Stimulated activated naive CD8-positive, alpha-beta T cell treated with anti-CD3 and anti-CD28 coated beads, Interleukin-15, amount 100 ng/mL, for 72 hours (primary cell): ENCODE results near the gene MTREX.
A peak's percentile ranks its signal among the peaks of the same experiment; 100 is the strongest.

Source experiments
- ATAC-seq: fragments of 150-1000 bp; cut with Tn5 transposase; 2 replicates; pipeline ENCODE4 v1.10.0; 2021; ENCODE audit warnings: mild to moderate bottlenecking, moderate library complexity
- DNase-seq, 2 donors: peaks; one replicate each; pipeline ENCODE4 v3.0.0; 2021 to 2022
- H3K27ac Mint-ChIP-seq, 2 donors: one replicate each; pipeline ENCODE4 v1.8.0; 2022; ENCODE audit warnings: mild to moderate bottlenecking in 2 of 2, mixed read lengths in 2 of 2, moderate library complexity in 2 of 2
- H3K27me3 Mint-ChIP-seq: one replicate; pipeline ENCODE4 v1.8.0; 2022; ENCODE audit warnings: mixed read lengths
- H3K4me1 Mint-ChIP-seq: one replicate; pipeline ENCODE4 v1.8.0; 2022; ENCODE audit warnings: mild to moderate bottlenecking, mixed read lengths
- H3K4me3 Mint-ChIP-seq, 2 donors: one replicate each; pipeline ENCODE4 v1.8.0; 2022; ENCODE audit warnings: mild to moderate bottlenecking in 2 of 2, mixed read lengths in 2 of 2, moderate library complexity in 1 of 2
- H3K9me3 Mint-ChIP-seq, 2 donors: one replicate each; pipeline ENCODE4 v1.8.0; 2022; ENCODE audit warnings: mixed read lengths in 2 of 2

Gene MTREX

DNA sequence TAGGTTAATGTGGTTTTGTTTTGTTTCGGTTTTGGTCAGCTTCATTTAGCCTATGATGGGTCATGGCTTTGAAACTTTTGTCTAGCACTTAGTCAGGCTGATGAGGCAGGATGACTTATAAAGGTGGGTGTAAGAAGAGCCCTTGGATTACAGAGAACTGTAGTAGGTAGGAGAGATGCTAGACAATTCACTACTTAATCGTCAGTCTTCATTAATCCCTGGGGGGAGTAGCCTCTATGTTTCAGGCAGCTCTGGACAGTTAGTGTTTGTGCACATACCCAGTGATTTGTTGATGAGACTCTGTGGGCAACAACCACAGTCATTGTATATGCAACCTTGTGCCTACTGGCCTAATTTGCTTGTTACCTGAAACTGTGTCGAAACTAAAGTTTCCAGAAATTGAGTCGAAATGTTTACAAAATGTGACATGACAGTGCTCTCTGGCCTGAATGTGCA is 113.3 kb downstream of the MTREX start:
- H3K27ac Mint-ChIP-seq, result no peak overlapping the region
- no peaks in the 10 kb centered on the region for H3K27me3 Mint-ChIP-seq
- H3K4me3 Mint-ChIP-seq, result no peak overlapping the region
- peaks cover 5 to 7% of the 10 kb centered on the region in 2 donors for H3K9me3 Mint-ChIP-seq
- DNase-seq (peak; percentile 46 to 48), ATAC-seq (peak; percentile 100)
- peaks cover 29% of the 10 kb centered on the region for H3K4me1 Mint-ChIP-seq

DNA sequence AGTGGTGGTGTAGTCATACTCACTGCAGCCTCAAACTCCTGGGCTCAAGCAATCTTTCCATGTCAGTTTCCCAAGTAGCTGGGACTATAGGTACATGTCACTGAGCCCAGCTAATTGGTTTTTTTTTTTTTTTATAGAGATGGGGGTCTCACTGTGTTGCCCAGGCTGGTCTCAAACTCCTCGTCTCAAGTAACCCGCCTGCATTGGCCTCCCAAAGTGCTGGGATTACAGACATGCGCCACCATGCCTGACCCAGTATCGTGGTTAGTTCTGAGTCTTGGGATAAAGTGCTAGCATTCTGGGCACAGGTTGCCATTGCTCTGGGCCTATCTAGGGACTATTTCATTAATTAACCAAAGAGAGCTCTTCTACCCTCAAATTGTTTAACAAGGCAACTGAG is 118.7 kb downstream of the MTREX start:
- H3K4me1 Mint-ChIP-seq, result peaks cover 9% of the 10 kb centered on the region
- H3K9me3 Mint-ChIP-seq, result peaks cover 15 to 34% of the 10 kb centered on the region in 2 donors
- H3K27ac Mint-ChIP-seq, result peak overlapping the region in 1 of 2 donors; percentile 27
- ATAC-seq (no peak), DNase-seq (no peak)
- H3K4me3 Mint-ChIP-seq, result no peak overlapping the region
- no peaks in the 10 kb centered on the region for H3K27me3 Mint-ChIP-seq

DNA sequence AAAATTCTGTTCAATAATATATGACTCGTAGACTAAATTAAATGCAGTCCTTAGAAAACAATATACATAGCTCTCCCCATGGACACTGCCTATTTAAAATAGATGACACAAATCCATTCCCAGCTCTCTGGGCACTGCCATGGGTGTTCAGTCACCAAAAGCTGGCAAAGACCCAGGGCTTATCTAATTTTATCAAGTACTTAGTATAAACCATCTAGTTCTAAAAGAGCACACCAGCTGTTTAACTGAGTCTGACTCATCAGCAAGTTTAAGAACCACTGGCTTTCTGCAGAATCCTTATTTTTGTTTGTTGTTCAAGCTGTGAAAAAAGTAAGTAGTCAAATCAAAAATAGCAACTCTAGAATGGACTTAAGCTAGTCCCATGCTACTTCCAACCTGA is 119.4 kb downstream of the MTREX start:
- Mint-ChIP-seq H3K4me1 (peaks cover 5% of the 10 kb centered on the region), H3K4me3 (no peak overlapping the region), H3K9me3 (peaks cover 20 to 41% of the 10 kb centered on the region in 2 donors), H3K27ac (no peak overlapping the region), H3K27me3 (no peaks in the 10 kb centered on the region)
- ATAC-seq (no peak), DNase-seq (no peak)

DNA sequence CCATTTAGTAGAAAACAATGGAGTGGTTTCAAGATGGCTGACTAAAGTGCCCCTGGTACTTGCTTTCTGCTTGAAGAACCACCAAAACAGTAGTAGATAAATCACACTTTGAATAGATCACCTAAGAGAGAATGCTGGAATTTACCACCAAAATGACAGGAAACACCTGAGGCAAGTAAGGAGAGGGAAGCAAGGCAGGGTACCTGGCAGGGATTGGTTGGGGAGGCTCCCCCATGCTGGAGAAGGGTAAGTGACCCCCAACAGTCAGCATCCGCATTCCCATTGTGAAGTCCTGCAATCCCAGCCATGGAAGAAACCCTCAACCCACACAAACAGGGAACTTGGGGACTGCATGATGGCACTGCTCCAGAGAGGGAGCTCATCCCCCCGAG is 121.4 kb downstream of the MTREX start:
- DNase-seq (no peak), ATAC-seq (no peak)
- Mint-ChIP-seq H3K4me3 (no peak overlapping the region), H3K9me3 (peaks cover 23 to 47% of the 10 kb centered on the region in 2 donors), H3K27ac (no peak overlapping the region), H3K4me1 (no peaks in the 10 kb centered on the region), H3K27me3 (no peaks in the 10 kb centered on the region)

DNA sequence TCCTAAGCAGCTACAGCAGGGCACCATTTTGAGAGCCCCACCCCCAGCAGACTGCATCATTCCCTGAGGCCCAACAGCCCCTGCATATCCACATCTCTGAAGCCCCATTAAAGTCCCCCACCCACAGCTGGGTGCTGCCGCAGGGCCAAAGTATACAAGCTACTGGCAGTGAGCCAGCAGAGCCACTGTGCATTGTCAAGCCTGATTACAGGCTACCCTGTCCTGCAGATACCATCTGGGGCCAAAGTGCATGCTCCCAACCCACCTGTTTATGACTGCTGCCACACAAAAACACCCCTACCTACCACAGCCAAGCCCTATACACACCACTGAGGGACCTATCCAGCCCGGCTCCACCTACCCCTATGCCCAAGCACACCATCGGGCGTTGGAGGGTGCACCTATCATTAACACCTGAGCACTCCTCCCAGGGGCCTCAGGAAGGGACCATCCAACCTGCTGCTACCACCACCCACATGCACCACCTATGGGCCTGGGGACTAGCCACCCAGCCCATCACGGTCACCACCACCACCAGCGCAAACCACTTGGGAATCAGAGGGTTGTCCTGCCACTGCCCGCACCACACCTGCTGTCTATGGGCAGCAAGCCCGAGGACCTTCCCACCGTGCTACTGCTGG is 121.9 kb downstream of the MTREX start:
- ATAC-seq, result no peak
- DNase-seq, result no peak
- H3K9me3 Mint-ChIP-seq, result peaks cover 26 to 52% of the 10 kb centered on the region in 2 donors
- no peaks in the 10 kb centered on the region for H3K27me3 Mint-ChIP-seq
- peak overlapping the region in 1 of 2 donors; percentile 92 for H3K27ac Mint-ChIP-seq
- no peak overlapping the region for H3K4me3 Mint-ChIP-seq
- no peaks in the 10 kb centered on the region for H3K4me1 Mint-ChIP-seq

DNA sequence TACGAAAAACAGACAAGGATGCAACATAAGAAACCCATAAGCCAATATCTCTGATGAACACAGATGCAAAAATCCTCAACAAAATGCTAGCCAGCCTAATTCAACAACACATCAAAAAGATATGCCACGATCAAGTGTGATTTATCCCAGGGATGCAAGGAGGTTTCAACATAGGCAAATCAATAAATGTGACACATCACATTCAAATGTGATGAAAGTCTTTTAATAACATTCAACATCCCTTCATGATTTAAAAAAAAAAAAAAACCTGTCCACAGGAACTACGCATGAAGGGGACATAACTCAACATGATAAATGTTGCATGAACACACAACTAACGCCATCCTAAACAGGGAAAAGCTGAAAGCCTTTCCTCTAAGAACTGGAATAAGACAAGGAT is 124.8 kb downstream of the MTREX start:
- Mint-ChIP-seq H3K4me1 (peaks cover under 1% of the 10 kb centered on the region), H3K9me3 (peaks cover 32 to 72% of the 10 kb centered on the region in 2 donors), H3K27ac (no peak overlapping the region), H3K4me3 (no peak overlapping the region), H3K27me3 (no peaks in the 10 kb centered on the region)
- ATAC-seq, result no peak
- DNase-seq, result no peak

DNA sequence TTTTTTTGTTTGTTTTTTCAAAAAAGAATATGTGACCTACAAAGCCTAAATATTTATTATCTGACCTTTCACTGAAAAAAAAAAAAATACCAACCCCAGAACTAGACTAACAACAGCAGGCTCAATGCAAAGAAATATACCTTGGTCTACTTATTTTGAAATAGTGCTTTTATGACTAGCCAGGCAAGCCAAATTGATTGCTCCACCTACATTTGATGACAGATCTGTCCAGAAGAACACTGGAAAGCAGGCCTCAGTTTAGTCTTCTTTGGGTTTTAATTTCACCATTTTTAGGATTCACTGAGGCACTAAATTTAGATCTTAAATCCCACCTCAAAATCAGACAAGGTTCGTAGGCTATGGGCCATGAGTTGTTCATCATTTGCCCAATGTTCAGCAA is 129.7 kb downstream of the MTREX start:
- peaks cover 48% of the 10 kb centered on the region for H3K4me1 Mint-ChIP-seq

DNA sequence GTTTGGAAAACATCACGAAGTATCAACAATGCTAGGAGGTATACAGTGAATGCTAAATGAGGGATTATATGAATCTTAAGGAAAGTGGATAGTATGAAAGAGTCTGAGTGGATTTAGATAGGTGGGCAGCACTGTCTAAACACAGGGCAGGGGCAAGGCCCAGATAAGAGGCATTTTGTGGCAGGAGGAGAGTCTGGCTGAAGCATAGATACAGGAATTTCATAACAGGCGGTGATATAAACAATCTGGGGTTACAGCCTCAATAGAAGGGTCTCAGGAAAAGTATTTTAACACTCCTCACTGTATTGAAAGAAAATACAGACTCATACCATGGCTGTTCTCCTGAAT is 130.0 kb downstream of the MTREX start:
- H3K4me3 Mint-ChIP-seq, result no peak overlapping the region
- H3K4me1 Mint-ChIP-seq, result peaks cover 52% of the 10 kb centered on the region
- peaks cover 10 to 31% of the 10 kb centered on the region in 2 donors for H3K9me3 Mint-ChIP-seq
- no peaks in the 10 kb centered on the region for H3K27me3 Mint-ChIP-seq
- ATAC-seq, result no peak
- peak overlapping the region in 1 of 2 donors; percentile 1 for H3K27ac Mint-ChIP-seq
- no peak for DNase-seq

More for the DNA sequence above, 129.7 kb downstream of the MTREX start:
- Mint-ChIP-seq H3K27me3 (no peaks in the 10 kb centered on the region), H3K27ac (peak overlapping the region in 1 of 2 donors; percentile 1), H3K9me3 (peaks cover 14 to 35% of the 10 kb centered on the region in 2 donors), H3K4me3 (no peak overlapping the region)
- DNase-seq (no peak), ATAC-seq (no peak)

DNA sequence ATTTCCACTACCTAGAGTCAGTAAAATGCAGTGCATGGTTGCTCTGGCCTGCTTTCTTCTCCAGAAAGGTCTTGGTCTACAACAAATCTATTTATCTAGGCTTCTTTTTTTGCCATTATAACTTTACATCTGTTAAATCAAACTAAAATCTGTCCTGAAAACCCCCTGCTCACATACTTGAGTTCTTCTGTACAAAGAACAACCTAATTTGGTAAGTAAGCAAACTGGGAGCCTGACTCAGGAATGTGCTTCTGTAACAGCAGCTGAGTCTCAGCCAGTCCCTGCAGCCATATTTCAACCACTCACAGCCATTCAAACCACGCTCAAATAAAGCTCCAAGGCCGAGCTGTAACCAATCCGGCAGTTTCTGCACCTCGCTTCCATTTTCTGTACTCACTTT is 131.2 kb downstream of the MTREX start:
- H3K9me3 Mint-ChIP-seq, result peaks cover 10 to 26% of the 10 kb centered on the region in 2 donors
- ATAC-seq, result no peak
- H3K4me3 Mint-ChIP-seq, result no peak overlapping the region

DNA sequence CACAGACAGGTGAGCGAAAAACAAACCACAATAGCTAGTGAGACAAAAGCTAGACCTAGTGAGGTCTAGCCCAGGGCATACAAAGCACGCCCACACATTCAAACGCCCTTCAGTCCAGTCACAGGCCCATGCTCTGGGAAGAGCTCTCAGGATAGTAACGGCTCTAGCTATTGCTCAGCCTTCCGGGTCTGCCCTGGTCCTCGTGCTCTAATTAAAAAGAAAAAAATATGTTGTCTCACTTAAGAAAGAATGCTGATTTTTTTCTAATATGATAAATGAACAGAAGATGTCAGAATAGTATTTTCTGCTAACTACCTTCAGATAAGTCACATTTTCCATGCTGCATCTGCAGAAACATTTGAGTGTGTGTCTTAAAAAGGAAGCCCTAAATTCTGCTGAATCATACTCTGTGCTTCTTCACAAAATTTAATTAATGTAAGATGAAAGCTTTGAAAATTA is 132.4 kb downstream of the MTREX start:
- Mint-ChIP-seq H3K4me1 (peaks cover 53% of the 10 kb centered on the region), H3K27me3 (no peaks in the 10 kb centered on the region), H3K27ac (peak overlapping the region in 1 of 2 donors; percentile 2), H3K4me3 (peak overlapping the region; percentile 7 to 37), H3K9me3 (peaks cover 1 to 14% of the 10 kb centered on the region in 2 donors)
- ATAC-seq (peak; percentile 64), DNase-seq (no peak)

More for the DNA sequence above, 131.2 kb downstream of the MTREX start:
- DNase-seq, result no peak
- Mint-ChIP-seq H3K4me1 (peaks cover 53% of the 10 kb centered on the region), H3K27me3 (no peaks in the 10 kb centered on the region), H3K27ac (no peak overlapping the region)

DNA sequence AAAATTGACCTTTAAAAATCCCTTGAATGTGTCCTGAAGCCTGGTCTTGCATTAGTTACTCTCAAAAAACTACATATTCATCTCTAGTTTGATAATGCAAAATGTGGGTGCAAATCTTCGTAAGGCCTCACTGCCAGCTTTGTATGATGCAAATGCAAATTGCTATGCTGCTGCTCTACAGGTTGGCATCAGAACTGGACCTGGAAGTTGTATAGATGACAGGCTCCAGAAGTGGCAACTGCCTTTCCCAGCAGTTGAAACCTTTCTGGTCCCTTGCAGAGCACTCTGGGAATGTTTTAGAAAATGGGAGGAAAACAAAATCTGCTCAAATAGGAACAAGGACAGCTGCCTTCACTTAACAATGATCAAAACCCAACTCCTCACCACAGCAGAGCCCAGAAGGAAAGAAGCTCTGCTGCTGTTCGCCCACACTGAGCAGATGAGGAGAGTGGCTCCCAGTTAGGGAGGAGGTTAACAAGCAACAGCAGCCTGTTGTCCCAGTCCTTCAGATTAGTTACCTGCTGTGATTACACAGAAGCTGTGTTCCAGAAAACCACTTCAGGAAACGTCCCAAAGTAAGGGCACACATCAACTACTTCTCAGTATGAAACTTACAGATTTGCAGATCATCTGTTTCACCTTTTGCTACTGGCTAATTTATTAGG is 133.4 kb downstream of the MTREX start:
- no peak for ATAC-seq
- Mint-ChIP-seq H3K9me3 (peaks cover 0 to 4% of the 10 kb centered on the region in 2 donors), H3K4me3 (no peak overlapping the region), H3K27me3 (no peaks in the 10 kb centered on the region), H3K27ac (no peak overlapping the region), H3K4me1 (peaks cover 53% of the 10 kb centered on the region)
- no peak for DNase-seq

DNA sequence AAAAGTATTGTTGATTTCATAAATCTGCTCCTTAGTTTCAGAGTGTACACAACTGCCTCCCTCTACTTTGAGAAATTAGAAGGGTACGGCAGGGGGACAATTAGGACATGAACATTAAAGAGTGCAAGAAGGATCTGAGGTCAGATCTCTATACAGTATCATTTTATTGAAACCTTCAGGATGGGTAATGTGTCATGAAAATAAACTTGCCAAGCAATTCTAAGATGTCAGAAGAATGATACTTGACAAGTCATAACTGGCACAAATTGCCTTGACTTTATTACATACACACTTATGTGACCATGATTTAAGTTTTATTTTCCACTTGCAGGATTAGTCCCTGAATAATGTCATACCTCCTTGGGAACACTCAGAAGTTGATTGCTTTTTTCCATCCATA is 134.2 kb downstream of the MTREX start:
- DNase-seq, result no peak
- no peak for ATAC-seq
- H3K27ac Mint-ChIP-seq, result no peak overlapping the region
- no peak overlapping the region for H3K4me3 Mint-ChIP-seq
- no peaks in the 10 kb centered on the region for H3K27me3 Mint-ChIP-seq
- H3K4me1 Mint-ChIP-seq, result peaks cover 53% of the 10 kb centered on the region
- H3K9me3 Mint-ChIP-seq, result no peaks in the 10 kb centered on the region

DNA sequence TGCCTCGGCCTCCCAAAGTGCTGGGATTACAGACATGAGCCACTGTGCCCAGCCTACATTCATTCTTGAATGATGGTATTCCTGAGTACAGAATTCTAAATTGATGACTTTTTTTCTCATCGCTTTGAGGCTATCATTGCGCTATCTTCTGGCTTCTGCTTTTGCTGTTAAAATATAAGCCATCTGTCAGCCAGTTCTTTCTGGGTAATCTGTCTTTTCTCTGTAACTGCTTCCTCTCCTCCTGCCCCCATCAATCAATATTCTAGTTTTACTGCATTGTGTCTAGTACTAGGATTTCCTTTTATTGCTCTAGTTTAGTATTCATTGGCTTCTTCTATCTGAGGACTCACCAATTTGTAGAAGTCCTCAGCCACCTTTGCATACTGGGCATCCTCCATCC is 138.0 kb downstream of the MTREX start:
- Mint-ChIP-seq H3K9me3 (no peaks in the 10 kb centered on the region), H3K4me1 (peaks cover 21% of the 10 kb centered on the region), H3K27ac (no peak overlapping the region), H3K27me3 (no peaks in the 10 kb centered on the region), H3K4me3 (no peak overlapping the region)
- DNase-seq, result no peak
- no peak for ATAC-seq

DNA sequence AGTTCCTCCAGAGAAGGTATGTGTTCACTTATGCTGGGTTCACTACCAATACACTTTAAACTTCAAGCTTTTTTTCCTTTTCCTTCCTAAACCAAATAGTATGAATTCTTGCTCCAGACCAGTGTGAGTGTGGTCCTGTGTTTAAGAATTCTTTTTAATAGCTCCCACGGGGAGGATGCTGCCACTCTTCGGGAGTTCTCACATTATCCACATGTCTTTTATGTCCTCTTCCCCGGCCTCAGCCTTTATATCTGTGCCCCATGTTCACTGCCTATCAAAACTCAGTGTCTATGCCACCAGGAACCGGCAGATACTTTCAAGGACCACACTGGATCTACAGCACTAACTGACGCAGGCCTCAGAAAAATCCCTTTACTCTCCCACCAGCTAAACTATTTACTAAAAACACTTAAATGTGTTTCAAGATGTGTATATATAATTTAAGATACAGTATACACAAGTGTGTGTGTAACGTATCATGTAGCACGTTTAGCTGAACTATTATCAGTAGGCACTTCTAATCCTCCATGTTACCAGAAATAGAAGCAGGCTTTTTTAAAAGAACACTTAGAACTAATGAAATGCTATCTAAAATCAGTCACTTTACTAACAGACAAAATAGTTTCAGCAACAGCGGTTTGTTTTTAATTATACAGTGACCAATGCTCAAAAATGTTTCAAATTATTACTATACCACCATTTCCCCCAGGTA is 139.0 kb downstream of the MTREX start:
- H3K27ac Mint-ChIP-seq, result peak overlapping the region; percentile 60 to 62
- no peak for ATAC-seq
- H3K4me1 Mint-ChIP-seq, result peaks cover 11% of the 10 kb centered on the region
- no peak overlapping the region for H3K4me3 Mint-ChIP-seq
- DNase-seq, result no peak
- H3K27me3 Mint-ChIP-seq, result no peaks in the 10 kb centered on the region
- no peaks in the 10 kb centered on the region for H3K9me3 Mint-ChIP-seq

DNA sequence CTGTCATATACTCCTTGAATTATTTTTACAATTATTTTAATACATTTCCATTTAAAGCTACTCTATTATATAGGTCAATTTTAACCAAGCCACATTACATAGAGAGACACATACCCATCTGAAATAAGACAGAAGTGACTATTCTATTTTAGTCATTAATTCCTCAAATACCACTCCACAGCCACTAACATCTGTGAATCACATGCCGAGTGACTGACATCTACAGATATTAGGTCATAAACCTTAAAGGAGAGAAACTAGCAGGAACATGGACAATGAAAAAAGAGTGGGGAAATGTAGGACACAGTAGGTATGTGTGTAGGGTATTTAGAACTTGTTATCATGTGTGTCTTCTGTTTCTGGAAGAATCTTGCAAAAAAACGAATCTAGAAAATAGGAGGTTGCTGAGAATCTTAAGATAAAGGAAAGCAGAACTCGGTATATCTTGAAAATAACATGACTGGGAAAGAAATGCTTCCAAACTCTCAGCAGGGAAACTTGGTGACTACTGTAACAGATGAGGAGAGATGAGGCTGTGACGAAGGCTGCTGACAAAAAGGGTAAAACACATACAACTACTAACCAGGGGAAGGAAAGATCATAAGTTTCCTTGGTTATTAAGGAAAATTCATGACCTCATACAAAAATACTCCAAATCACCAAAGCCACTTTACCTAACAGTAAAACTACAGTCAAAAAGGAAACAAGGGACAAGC is 142.4 kb downstream of the MTREX start:
- no peak for ATAC-seq
- Mint-ChIP-seq H3K4me3 (no peak overlapping the region), H3K9me3 (no peaks in the 10 kb centered on the region), H3K27ac (no peak overlapping the region), H3K4me1 (peaks cover 11% of the 10 kb centered on the region), H3K27me3 (no peaks in the 10 kb centered on the region)
- no peak for DNase-seq
